GM18508 (cell line): Measurements from ENCODE around the gene CTDP1.
"Not testable (repeated sequence)": the region's sequence is repeated elsewhere in the genome, so short reads cannot be mapped to it uniquely, and the experiment has no call there.

Experiments used
- ATAC-seq: cut with Tn5 transposase; IDR thresholded peaks from one replicate; pipeline ENCODE4 v1.9.1; 2021; ENCODE audit warnings: moderate number of reproducible peaks; ENCODE audit not compliant: insufficient read depth, unreplicated experiment

CTDP1 gene

GRCh38 chr18:79719478-79720358 lies 40.1 kb downstream of the CTDP1 start:
- not testable (repeated sequence) for ATAC-seq

- ATAC-seq = no peak
Observed at GRCh38 chr18:79720359-79720733, 40.7 kb downstream of the CTDP1 start.

GRCh38 chr18:79723036-79723435 lies 43.4 kb downstream of the CTDP1 start:
- ATAC-seq = no peak

- no peak for ATAC-seq
Observed at GRCh38 chr18:79723628-79724027, 44.0 kb downstream of the CTDP1 start.

- ATAC-seq = no peak
Observed at GRCh38 chr18:79724299-79725080, 44.9 kb downstream of the CTDP1 start.

- no peak for ATAC-seq
Observed at GRCh38 chr18:79725486-79725885, 45.9 kb downstream of the CTDP1 start.

GRCh38 chr18:79726721-79727120 lies 47.1 kb downstream of the CTDP1 start:
- no peak for ATAC-seq

GRCh38 chr18:79727211-79727610 lies 47.6 kb downstream of the CTDP1 start:
- ATAC-seq = no peak

GRCh38 chr18:79728931-79729586 lies 49.5 kb downstream of the CTDP1 start:
- ATAC-seq = no peak

- no peak for ATAC-seq
Observed at GRCh38 chr18:79729611-79730010, 50.0 kb downstream of the CTDP1 start.

GRCh38 chr18:79730804-79731203 lies 51.2 kb downstream of the CTDP1 start:
- ATAC-seq = no peak

GRCh38 chr18:79731881-79732720 lies 52.5 kb downstream of the CTDP1 start:
- not testable (repeated sequence) for ATAC-seq

- ATAC-seq = no peak
Observed at GRCh38 chr18:79732721-79733025, 53.1 kb downstream of the CTDP1 start.

GRCh38 chr18:79733135-79733701 lies 53.6 kb downstream of the CTDP1 start:
- ATAC-seq = no peak

- no peak for ATAC-seq
Observed at GRCh38 chr18:79733986-79734770, 54.6 kb downstream of the CTDP1 start.

- no peak for ATAC-seq
Observed at GRCh38 chr18:79735071-79735980, 55.7 kb downstream of the CTDP1 start.

- no peak for ATAC-seq
Observed at GRCh38 chr18:79736230-79736629, 56.6 kb downstream of the CTDP1 start.

GRCh38 chr18:79736846-79737245 lies 57.2 kb downstream of the CTDP1 start:
- ATAC-seq = no peak
